Measurements from ENCODE around the gene TRIP6.
"Not testable (repeated sequence)": the region's sequence is repeated elsewhere in the genome, so short reads cannot be mapped to it uniquely, and the experiment has no call there.

Gene TRIP6

GRCh38 chr7:100914208-100914878, 47.2 kb downstream of the TRIP6 start:
- no peak for DNase-seq (ENCODE audit: low spot score)

GRCh38 chr7:100914879-100915447, 47.8 kb downstream of the TRIP6 start:
- no peak for DNase-seq (ENCODE audit: low spot score)

- not testable (repeated sequence) for DNase-seq (ENCODE audit: low spot score)
These were observed 52.1 kb downstream of the TRIP6 start for GRCh38 chr7:100919335-100919734.

DNA sequence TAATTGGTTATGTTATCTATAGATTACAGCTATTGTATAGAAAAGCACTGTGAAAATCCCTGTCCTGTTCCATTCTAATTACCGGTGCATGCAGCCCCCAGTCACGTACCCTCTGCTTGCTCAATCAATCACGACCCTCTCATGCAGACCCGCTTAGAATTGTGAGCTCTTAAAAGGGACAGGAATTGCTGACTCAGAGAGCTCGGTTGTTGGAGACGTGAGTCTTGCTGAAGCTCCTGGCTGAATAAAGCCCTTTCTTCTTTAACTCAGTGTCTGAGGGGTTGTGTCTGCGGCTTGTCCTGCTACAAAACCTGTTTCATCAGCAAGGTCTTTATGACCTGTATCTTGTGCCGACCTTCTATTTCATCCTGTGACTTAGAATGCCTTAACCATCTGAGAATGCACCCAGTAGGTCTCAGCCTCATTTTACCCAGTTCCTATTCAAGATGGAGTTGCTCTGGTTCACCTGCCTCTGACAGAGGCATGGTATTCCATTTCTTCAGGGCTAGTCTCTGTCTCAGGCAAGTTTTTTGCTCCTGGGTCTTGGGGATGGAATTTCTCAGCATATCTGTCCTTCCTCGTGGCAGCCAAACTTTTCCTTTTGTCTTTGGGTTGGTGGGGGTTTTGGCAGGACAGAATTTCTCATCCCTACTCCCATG, 52.7 kb downstream of the TRIP6 start:
- not testable (repeated sequence) for DNase-seq (ENCODE audit: low spot score)

- DNase-seq (ENCODE audit: low spot score), result no peak
These were observed 53.9 kb downstream of the TRIP6 start for GRCh38 chr7:100921039-100921438.
